ENCODE results near the gene AFAP1L2.

AFAP1L2 gene

DNA sequence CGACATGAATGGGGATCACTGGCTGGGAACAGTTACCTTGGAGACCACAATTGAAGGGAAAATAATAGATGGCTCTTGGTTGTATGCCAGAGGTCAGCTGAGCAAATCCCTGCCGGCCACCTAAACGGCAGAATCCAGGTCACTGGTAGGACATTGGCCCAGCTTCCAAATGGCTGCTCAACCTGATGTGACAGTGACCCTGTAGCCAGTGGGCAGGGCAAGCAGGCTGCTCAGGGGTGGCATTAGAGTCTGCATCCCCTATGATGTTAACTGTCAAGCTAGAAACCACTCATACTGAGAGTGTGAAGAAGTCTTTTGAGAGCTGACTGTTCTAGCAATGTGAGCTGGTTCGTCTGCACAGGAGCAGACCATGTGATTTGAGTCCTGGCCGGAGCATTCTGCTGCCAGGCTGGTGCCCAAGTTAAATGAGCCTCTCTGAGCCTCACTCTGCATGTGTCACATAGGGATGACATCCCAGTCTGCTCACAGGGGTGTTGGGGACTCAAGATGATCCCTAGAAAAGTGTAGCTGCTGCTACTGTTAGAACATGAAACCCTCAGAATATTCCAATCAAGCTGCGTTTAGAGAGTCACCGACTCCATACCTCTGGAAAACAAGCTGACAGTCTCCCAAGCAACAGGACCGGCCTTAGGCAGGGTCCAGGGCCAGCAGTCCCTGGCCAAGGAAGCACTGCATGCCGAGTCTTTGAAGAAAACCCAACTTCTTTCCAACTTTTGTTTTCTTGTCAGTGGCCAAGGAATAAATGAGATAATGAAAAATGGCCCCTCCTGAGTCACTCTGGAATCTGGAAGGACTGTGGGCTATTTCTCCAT is 95.6 kb downstream of the AFAP1L2 start:
- DNase-seq, result no peak

DNA sequence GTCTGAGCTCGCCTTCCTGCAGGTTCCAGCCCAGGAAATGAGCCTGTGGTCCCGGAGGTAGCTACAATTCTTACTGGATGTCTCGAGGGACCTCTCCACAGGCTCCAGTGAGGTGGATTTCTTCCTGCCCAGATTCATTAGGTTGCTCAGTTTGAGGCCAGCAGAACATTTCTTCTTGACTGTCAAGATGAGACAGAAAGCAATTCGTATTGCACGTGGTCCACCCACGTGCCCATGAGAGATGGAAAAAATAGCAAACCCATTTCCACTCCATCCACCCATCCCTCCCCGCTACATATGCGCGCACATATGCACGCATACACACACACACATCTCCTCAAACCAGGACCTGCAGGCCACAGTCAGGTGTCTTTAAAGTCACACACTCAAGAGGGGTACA is 96.6 kb downstream of the AFAP1L2 start:
- DNase-seq, result no peak

DNA sequence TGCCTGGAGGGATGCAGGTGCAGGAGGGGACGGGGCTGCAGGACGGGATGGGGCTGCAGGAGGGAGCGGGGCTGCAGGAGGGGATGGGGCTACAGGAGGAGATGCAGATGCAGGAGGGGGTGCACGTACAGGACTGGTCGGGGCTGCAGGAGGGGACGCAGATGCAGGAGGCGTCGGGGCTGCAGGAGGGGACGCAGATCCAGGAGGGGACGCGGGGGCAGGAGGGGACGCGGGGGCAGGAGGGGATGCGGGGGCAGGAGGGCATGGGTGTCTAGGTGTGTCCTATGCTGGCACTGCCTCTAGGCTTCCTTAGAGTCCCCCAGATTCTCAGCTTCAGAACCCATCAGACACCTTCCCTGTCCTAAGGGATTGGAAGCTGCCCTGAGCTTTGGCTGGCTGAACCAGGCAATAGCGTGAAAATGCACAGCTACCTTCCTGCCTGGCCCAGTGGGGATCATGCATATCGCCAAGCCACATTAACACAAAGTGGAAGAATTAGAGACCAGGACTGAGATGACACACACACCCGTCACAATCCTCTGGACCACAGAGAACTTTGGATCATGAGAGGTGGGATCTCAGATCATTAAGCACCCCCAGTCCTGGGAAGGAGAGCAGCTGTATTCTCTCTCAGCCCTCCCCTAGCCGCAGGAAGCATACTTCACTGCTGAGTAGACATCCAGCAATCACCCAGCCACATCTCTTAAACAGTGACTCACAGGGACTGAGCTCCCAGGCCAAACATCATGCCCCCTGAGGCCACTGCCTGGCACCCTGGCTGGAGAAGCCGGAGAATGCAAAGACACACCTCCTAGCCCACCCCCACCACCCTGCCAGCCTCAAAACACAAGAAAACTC is 98.0 kb downstream of the AFAP1L2 start:
- no peak for DNase-seq

DNA sequence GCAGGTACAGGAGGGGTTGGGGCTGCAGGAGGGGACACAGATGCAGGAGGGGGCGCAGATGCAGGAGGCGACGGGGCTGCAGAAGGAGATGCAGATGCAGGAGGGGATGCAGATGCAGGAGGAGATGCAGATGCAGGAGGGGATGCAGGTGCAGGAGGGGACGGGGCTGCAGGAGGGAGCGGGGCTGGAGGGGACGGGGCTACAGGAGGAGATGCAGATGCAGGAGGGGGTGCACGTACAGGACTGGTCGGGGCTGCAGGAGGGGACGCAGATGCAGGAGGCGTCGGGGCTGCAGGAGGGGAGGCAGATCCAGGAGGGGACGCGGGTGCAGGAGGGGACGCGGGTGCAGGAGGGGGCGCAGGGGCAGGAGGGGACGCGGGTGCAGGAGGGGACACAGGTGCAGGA is 98.8 kb downstream of the AFAP1L2 start:
- no peak for DNase-seq

DNA sequence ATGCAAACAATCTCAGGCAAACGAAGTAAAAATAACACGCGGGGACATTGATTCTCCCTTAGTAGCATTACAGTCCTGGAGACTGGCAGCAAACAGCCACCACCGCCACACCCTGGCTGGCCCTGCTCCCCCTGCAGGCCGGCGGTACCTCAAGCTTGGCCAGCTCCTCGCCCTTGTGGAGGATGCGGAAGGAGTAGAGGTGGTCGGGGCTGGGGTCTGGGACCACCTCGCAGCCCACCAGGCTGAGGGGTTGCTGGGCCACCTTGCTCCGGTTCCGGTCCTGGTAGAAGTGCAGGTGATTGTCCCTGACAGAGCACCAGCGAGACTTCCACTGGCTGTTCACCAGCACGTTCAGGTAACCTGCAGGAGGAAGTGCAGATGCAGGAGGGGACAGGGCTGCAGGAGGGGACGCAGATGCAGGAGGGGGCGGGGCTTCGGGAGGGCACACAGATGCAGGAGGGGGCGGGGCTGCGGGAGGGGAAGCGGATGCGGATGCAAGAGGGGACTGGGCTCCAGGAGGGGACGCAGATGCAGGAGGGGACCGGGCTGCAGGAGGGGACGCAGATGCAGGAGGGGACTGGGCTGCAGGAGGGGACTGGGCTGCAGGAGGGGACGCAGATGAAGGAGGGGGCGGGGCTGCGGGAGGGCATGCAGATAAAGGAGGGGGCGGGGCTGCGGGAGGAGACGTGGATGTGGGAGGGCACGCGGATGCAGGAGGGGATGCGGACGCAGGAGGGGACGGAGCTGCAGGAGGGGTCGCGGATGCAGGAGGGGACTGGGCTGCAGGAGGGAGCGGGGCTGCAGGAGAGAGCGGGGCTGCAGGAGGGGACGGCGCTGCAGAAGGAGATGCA is 99.5 kb downstream of the AFAP1L2 start:
- DNase-seq, result peak; percentile 27 to 48

DNA sequence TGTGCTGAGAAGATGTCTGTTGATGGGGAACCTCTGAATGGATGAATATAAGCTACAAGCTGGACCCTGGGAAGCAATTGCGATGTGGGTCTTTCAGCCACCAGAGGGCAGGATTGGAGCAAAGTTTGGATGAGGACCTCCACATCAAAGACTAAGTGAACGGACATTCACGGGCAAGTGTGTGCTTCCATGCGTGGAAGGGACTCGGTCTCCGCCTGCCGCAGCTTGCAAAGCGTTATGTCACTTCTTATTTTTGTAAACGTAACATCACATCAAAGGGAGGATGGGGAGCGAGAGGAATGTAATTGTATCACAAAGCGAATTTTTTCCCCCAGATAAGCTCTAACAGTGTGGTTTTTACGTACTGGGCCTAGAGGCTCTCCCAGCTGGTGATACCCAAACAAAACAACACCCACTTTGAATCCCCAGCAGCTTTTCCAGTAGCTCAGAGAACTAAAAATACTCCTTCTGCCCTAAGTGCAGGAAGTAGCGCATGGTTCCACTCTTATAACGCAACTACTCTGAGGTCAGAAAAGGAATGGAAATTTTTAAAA is 100.2 kb downstream of the AFAP1L2 start:
- DNase-seq, result peak; percentile 60 to 62

DNA sequence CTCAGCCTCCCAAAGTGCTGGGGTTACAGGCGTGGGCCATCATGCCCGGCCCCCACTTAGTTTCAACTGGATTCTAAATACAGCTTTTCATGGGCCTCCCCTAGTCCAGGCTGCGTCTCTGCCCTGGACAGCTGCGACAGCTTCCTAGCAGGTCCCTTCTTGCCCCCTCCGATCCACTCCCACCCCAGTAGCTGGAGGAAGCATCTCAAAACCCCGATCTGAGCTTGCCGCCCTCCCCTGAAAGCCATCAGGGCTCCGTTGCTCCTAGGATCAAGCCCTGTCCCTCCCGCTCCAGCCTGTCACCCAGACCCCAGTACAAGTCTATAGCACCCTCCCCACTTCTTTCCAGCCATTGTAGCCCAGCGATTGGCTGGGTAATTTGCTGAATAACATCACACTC is 100.7 kb downstream of the AFAP1L2 start:
- no peak for DNase-seq

DNA sequence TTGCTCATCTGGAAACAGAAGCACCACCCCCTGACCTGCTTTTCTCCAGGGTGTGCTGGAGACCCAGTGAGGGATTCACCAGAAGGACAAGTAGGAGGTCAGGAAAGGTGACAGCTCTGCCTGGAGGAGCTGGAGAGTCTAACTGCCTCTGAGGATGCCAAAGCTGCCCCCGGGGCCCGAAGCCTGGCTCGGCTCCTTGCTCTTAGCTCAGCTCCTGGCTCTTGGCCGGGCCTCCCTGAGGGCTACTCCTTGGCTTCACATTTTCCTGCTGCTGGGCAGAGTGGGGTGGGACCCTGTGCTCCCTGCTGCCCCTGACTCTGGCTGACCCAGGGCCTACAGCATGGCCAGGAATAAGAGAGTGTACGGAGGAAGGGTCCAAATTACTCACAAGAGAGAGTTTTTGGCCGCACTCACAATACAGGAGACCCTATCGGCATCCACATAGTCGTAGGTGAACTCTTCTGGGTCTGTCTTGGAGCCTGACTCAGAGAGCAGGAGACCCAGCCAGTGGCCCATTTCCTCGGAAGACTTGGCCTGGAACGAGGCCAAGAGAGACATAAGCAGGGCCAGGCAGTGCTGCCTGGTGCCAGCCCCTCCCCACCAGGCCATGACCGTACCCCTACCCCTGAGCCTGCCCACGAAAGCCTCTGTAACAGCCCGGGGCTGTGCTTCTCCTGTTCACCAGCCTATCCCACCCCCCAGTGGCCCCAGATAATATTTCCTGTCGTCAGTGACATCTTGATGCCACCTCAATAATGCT is 102.2 kb downstream of the AFAP1L2 start:
- DNase-seq, result no peak

DNA sequence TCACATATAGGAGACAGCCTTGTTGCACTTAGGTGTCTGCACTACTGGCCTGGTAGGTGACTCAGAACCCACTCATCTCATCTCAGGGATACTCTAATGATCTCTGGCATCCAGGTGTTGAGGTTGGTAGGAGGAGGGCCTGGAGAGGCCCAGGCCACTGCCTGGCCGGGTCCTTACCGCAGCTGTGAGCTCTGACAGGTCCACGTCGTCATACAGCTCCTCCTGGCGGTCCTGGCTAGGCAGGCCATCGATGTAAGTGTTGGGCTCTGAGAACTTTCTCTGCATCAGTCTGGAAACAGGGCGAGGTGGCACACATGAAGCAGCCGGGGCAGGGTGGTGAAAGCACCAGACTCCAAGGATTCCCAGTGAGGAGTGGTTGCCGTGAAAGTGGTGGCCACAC is 103.1 kb downstream of the AFAP1L2 start:
- no peak for DNase-seq

DNA sequence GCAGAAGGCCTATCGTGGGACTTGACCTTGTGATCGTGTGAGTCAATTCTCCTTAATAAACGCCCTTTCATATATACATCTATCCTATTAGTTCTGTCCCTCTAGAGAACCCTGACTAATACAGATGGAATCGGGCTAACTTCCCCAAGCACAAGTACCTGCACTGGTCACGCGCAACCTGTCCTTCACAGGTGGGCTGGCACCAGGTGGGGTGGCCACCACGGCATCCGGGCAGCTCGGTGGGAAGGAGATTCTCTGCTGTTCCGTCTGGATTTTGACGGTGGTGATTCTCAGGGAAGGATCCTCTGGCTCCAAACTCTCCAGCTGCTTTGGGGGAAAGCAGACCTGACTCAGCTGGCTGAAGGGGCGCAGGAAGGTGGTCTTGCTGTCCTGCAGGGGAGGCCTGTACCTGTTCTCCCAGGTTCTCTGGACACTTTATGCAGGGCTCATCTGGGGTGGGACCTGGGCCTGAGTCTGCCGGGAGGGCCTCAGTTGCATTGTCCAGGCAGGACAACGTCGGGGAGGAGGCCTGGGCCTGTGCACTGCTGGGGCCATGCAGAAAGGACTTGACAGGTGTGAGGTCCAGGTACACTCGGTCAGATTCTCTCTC is 104.2 kb downstream of the AFAP1L2 start:
- no peak for DNase-seq

DNA sequence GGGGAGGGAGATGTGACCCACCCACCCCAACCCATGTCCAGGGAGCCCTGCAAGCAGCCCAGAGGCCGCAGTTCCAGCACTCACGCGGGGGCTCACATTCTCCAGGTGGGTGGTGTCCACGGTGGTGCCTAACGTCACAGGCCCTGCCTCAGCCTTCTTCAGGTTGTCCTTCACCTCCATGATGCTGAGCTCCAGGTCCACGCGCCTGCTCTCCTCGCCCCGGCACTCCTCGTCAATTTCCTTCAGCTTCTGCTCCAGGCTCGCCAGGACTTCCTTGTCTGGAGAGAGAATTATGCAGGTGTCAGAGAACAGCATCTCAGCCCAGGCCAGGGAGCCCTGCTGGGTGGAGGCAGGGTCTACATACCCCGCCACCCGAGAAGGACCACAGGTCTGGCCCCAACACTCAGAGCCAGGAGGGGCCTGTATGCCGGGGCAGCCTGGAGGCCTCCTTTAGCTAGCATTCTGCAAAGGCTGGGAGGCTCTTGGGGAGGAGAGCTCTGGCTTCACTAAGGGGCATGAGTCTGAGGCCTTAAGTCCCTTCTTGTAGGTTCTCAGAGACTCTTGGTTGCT is 107.1 kb downstream of the AFAP1L2 start:
- DNase-seq, result no peak

DNA sequence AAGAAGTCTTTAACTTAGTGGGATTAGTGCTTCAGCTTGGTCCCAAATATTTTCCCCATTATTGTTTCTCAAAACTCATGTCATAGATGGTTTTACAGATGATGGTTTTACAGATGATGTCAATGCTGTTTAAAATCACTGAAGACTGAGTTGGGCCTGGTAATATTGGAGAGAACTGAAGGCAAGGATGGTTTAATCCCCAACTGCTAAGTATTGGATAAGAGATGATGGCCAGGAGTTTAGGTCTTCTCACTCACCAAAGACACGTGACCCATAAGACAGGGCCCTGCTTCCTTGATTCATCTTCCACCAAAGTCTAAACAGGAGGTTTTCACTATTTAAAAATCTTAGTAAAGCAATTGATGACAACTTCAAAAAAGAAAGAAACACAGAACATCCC is 108.9 kb downstream of the AFAP1L2 start:
- DNase-seq, result no peak

DNA sequence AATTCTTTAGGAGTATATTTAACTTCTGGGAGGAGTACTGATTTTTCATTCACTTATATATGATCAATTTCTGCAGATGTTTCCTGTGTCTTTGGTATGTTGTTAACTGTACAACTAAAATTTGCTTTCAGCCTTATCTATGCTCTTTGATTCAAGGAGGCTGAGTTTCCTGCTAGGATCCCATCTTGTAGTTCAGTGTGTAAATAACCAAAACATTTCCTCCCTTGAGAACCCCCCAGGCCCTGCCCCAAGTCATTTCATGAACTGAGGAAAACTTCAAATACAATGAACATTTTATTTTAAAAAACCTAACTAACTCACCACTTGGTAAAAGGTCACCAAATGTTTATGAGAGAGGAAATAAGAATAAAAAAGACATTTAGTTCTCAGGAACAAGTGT is 109.8 kb downstream of the AFAP1L2 start:
- no peak for DNase-seq

DNA sequence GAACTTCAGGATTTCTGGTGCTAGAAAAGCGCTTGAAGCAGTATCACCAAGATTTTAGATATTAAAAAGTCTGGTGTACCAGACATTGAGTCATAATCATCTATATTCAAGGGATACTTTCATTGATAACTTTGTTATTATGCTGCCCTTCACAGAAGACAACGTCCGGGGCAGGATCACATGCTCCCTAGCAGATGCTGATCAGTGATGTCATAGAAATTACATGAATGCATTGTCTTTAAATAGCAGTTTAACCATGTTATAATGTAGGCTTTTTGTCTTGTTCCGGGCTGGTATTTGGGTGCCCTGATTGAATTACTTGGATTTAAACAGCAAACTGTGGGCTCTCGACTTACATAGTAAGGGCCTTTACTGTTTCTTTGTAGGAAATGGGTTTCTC is 111.2 kb downstream of the AFAP1L2 start:
- no peak for DNase-seq

DNA sequence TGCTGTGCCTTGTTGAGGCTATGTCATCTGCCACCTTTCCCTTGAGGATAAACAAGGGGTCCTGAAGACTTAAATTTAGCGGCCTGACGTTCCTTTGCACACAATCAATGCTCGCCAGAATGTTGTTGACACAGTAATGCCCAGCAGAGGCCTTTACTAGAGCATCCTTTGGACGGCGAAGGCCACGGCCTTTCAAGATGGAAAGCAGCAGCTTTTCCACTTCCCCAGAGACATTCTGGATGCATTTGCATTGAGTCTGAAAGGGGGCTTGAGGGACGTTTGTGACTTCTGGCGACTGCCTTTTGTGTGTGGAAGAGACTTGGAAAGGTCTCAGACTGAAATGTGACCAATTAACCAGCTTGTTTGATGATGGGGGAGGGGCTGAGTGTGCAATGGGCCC is 112.8 kb downstream of the AFAP1L2 start:
- DNase-seq, result no peak

DNA sequence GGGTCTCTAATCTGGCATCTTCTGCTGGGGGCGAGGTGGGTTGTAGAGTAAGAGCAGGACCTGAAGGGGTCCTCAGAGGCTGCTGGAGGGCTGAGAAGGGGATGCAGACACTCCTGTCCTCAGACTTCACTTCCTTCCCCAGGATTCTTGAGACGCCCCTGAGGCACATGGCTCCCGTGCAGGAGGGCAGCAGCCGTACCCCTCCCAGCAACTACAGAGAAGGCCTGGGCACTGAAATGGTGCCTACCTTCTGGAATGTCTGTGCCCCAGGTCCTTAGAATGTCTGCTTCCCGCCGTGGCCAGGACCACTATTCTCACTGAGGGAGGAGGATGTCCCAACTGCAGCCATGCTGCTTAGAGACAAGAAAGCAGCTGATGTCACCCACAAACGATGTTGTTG is 113.2 kb downstream of the AFAP1L2 start:
- no peak for DNase-seq

DNA sequence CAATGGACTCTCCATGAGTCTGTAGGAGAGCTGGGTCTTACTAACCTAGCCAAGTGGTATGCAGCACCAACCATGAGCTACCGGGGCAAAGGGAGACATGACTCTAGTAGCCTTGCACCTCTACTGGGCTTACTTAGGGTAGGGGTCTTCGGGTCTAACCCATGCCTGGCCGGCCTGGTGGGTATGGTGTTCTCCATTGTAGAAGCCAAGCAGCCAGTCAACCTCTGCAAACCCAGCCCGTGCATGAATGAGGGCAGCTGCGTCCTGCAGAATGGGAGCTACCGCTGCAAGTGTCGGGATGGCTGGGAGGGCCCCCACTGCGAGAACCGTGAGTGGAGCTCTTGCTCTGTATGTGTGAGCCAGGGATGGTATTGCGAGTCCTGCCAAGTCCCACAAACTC is 114.3 kb downstream of the AFAP1L2 start:
- no peak for DNase-seq

DNA sequence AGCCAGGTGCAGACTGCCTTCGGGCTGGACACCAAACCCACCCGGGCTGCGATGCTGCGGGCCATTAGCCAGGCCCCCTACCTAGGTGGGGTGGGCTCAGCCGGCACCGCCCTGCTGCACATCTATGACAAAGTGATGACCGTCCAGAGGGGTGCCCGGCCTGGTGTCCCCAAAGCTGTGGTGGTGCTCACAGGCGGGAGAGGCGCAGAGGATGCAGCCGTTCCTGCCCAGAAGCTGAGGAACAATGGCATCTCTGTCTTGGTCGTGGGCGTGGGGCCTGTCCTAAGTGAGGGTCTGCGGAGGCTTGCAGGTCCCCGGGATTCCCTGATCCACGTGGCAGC is 115.2 kb downstream of the AFAP1L2 start:
- no peak for DNase-seq

DNA sequence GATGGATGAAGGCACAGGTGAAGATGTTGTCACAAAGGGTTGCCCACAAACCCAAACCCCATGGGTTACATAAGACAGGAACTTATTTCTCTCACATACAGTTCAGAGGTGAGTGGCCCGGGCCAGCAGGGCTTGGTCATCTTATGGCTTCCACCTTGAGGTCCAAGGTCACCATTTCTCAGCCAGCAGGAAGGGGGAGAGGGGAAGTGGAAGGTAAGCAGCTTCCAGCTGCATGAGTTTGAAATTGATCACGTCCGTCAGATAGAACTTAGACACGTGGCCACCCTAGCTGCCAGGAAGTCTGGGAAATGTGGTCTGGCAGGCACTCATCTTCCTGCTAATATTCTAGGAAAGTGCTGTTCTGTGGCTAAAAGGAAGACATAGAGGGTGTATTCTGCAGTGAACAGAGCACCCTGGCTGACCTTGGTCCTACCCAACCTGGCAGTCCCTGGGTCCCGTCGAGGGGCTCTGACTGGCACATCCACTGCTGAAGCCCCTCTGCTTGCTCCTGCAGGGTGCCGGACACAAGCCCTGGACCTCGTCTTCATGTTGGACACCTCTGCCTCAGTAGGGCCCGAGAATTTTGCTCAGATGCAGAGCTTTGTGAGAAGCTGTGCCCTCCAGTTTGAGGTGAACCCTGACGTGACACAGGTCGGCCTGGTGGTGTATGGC is 115.7 kb downstream of the AFAP1L2 start:
- DNase-seq, result no peak

DNA sequence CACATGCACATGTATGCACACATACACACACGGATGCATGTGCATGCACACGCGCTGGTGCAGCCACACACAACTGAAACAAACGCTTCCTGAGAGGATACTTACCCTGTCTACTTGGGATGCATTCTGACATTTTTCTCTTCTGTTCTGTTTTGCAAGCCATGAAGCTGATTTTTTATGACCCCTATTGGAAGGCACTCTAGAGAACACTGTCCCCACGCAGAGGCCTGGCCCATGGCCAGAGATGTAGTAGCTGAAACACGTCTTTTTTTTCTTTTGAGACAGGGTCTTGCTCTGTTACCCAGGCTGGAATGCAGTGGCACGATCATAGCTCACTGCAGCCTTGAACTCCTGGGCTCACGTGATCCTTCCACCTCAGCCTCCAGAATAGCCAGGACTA is 117.4 kb downstream of the AFAP1L2 start:
- DNase-seq, result no peak

DNA sequence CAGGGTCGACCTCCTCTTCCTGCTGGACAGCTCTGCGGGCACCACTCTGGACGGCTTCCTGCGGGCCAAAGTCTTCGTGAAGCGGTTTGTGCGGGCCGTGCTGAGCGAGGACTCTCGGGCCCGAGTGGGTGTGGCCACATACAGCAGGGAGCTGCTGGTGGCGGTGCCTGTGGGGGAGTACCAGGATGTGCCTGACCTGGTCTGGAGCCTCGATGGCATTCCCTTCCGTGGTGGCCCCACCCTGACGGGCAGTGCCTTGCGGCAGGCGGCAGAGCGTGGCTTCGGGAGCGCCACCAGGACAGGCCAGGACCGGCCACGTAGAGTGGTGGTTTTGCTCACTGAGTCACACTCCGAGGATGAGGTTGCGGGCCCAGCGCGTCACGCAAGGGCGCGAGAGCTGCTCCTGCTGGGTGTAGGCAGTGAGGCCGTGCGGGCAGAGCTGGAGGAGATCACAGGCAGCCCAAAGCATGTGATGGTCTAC is 118.3 kb downstream of the AFAP1L2 start:
- no peak for DNase-seq

Measured in stimulated activated CD4-positive, alpha-beta T cell treated with anti-CD3 and anti-CD28 coated beads, Interleukin-4, amount 100 ng/mL, for 4 hours (primary cell).